Measurements from ENCODE around the gene FBXO24.
"Not testable (repeated sequence)": the region's sequence is repeated elsewhere in the genome, so short reads cannot be mapped to it uniquely, and the experiment has no call there.

FBXO24 gene

GRCh38 chr7:100559127-100559526, 27.0 kb upstream of the FBXO24 start:
- no peak for DNase-seq (ENCODE audit: low read depth)

- no peak for DNase-seq (ENCODE audit: low read depth)
Measured at GRCh38 chr7:100561491-100562194, 24.5 kb upstream of the FBXO24 start.

- DNase-seq (ENCODE audit: low read depth), result no peak
Measured at GRCh38 chr7:100562195-100563099, 23.7 kb upstream of the FBXO24 start.

- DNase-seq (ENCODE audit: low read depth), result no peak
Measured at GRCh38 chr7:100563100-100563564, 23.0 kb upstream of the FBXO24 start.

- peak; percentile 76 for DNase-seq (ENCODE audit: low read depth)
Measured at GRCh38 chr7:100563809-100564400, 22.2 kb upstream of the FBXO24 start.

GRCh38 chr7:100564405-100564804, 21.7 kb upstream of the FBXO24 start:
- not testable (repeated sequence) for DNase-seq (ENCODE audit: low read depth)

GRCh38 chr7:100565133-100565571, 21.0 kb upstream of the FBXO24 start:
- DNase-seq (ENCODE audit: low read depth), result no peak

GRCh38 chr7:100566018-100566531, 20.1 kb upstream of the FBXO24 start:
- no peak for DNase-seq (ENCODE audit: low read depth)

GRCh38 chr7:100567031-100567730, 18.9 kb upstream of the FBXO24 start:
- peak; percentile 28 for DNase-seq (ENCODE audit: low read depth)

GRCh38 chr7:100567751-100568175, 18.4 kb upstream of the FBXO24 start:
- no peak for DNase-seq (ENCODE audit: low read depth)

- DNase-seq (ENCODE audit: low read depth), result no peak
Measured at GRCh38 chr7:100568176-100568895, 17.8 kb upstream of the FBXO24 start.

- DNase-seq (ENCODE audit: low read depth), result peak; percentile 53
Measured at GRCh38 chr7:100568896-100569844, 17.0 kb upstream of the FBXO24 start.

- no peak for DNase-seq (ENCODE audit: low read depth)
Measured at GRCh38 chr7:100570954-100571828, 14.9 kb upstream of the FBXO24 start.

GRCh38 chr7:100571829-100572116, 14.4 kb upstream of the FBXO24 start:
- no peak for DNase-seq (ENCODE audit: low read depth)

GRCh38 chr7:100572281-100572948, 13.7 kb upstream of the FBXO24 start:
- DNase-seq (ENCODE audit: low read depth), result no peak

- DNase-seq (ENCODE audit: low read depth), result no peak
Measured at GRCh38 chr7:100572949-100573675, 13.0 kb upstream of the FBXO24 start.

- DNase-seq (ENCODE audit: low read depth), result no peak
Measured at GRCh38 chr7:100573691-100574361, 12.3 kb upstream of the FBXO24 start, which contains the start of gene SAP25. Gene SAP25, minus strand, starts transcription at chr7:100573900. Its CDS starts 158 bp downstream, at chr7:100573742.

Measured in ELR (cell line).